ENCODE measurements around the gene BTNL3.
"Not testable (repeated sequence)": the region's sequence is repeated elsewhere in the genome, so short reads cannot be mapped to it uniquely, and the experiment has no call there.

BTNL3 gene

DNA sequence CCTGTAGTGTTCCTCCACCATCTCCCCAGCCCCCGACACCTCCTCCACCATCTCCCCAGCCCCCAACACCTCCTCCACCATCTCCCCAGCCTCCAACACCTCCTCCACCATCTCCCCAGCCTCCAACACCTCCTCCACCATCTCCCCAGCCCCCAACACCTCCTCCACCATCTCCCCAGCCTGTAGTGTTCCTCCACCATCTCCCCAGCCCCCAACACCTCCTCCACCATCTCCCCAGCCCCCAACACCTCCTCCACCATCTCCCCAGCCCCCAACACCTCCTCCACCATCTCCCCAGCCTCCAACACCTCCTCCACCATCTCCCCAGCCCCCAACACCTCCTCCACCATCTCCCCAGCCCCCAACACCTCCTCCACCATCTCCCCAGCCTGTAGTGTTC lies 57.2 kb downstream of the BTNL3 start:
- not testable (repeated sequence) for DNase-seq (ENCODE audit: extremely low read depth in 1 of 2, low read depth in 1 of 2)

DNA sequence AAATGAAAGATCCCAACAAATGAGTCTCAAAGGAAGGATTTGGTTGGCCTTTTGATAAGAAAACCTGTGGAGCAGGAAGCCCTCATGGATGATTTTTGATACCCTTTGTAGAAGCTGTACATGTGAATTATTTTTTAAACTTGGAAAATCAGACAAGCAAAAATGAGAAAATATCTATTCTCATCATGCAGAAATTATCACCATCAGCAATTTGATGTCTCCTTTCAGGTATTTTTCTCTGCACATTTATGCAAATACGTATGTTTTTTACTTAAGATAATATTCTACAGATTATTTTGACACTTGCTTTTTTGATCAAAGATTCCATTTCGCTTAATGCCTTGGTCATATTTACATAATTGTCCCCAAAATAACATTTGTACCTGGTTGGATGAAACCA lies 58.6 kb downstream of the BTNL3 start:
- DNase-seq (ENCODE audit: extremely low read depth in 1 of 2, low read depth in 1 of 2): no peak

DNA sequence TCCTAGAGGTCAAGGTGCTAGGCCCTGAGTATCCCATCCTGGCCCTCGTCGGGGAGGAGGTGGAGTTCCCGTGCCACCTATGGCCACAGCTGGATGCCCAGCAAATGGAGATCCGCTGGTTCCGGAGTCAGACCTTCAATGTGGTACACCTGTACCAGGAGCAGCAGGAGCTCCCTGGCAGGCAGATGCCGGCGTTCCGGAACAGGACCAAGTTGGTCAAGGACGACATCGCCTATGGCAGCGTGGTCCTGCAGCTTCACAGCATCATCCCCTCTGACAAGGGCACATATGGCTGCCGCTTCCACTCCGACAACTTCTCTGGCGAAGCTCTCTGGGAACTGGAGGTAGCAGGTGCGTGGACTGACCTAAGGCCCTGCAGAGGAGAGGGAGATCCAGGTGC lies 59.3 kb downstream of the BTNL3 start:
- DNase-seq (ENCODE audit: extremely low read depth in 1 of 2, low read depth in 1 of 2): no peak

DNA sequence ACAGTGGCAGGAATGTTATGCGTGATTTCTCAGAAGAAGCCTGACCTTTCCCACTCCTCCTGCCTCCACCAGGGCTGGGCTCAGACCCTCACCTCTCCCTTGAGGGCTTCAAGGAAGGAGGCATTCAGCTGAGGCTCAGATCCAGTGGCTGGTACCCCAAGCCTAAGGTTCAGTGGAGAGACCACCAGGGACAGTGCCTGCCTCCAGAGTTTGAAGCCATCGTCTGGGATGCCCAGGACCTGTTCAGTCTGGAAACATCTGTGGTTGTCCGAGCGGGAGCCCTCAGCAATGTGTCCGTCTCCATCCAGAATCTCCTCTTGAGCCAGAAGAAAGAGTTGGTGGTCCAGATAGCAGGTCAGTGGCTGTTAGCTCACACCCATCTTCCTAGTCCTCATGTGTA lies 61.4 kb downstream of the BTNL3 start:
- DNase-seq (ENCODE audit: extremely low read depth in 1 of 2, low read depth in 1 of 2): no peak

DNA sequence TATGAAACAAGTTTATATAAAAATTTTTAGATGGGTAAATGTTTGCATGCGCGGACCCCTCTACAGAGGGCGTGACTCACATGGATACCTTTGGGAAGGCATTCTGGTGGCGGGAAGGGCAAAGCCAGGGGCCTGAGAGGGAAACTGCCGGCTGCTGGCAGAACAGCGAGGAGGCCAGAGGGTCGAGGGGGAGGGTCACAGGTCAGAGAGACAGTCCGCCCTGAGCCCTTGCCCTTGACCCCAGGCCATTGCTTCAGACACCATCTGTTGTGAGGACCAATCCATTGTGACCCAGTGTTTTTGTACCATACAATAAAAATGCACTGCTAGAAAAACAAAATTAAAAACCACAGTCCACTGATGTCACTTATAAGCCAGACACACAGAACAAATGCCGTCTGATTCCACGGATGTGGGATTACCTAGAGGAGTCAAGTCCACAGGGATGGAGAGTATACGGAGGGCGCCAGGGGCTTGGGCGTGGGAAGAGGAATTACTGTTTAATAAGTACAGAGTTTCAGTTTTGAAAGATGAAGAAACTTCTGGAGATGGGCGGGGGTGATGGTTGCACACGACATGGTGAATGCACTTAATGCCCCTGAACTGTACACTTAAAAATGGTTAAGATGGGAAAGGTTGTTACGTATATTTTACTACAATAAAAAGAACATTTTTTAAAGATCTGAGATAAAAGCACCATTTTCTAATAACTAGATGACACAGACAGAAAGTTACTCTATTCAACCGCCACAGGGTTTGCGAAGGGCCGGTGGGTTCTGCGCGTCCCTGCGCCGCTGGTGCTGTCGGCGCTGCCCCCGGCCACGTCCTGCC lies 63.4 kb downstream of the BTNL3 start:
- no peak for DNase-seq (ENCODE audit: extremely low read depth in 1 of 2, low read depth in 1 of 2)

DNA sequence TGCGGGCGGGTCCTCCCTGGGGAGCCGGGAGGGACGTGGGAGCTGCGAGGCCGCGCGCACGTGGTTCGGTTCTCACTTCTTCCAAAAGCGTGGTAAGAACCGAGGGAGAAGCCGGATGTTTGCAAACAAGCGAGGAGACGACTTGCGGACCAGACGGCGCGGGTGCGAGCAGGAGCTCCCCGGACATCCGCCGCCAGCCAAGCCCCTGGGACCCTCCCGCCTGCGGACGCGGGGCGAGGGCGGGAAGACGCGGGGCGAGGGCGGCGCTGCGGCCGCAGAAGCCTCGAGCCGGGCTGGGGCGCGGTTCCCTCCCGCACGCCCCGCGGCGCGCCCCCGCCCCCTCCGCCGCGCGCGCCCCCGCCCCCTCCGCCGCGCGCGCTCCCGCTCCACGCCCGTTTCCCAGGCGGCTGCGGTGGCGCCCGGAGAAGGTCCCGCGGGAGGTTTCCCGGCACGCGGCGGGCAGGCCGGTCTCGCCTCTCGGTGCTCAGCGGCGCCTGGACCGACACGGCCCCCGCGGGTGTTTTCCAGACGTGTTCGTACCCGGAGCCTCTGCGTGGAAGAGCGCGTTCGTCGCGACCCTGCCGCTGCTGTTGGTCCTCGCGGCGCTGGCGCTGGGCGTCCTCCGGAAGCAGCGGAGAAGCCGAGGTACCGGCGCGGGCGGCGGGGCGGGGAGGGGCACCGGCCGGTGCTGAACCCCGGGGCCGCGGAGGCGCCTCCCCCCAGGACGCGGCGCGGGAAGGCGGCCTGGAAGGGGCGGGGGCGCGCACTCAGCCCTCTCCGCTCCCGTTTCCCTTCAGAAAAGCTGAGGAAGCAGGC lies 64.2 kb downstream of the BTNL3 start:
- DNase-seq (ENCODE audit: extremely low read depth in 1 of 2, low read depth in 1 of 2): no peak

DNA sequence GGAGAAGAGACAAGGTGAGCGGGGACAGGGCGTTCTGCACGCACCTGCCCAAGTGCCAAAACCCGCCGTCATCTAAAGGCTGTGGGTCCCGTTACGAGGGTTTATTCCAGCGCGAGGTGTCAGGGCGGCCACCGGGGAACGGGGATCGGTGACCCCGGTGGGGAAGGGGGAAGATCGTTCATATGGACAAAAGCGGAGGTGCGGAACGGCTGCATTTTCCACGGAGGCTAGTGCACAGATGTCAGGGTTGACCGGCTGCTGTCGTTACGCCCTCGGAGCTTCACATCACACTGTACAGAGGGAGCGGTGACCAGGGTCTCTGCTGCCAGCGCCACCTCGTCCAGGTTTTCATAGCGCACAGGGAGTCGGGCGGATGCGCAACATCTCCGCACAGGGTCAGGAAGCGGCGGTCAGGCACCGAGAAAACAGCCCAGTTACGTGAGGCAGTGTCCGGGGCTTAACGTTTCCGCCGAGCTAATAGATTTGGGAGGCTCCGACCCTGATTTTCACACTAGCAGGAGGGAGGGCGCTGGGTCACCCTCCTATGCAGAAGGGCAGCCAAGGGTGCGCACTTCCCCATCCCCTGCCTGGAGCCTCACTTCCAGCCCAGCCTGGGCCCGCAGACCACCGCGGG lies 65.0 kb downstream of the BTNL3 start:
- no peak for DNase-seq (ENCODE audit: extremely low read depth in 1 of 2, low read depth in 1 of 2)

DNA sequence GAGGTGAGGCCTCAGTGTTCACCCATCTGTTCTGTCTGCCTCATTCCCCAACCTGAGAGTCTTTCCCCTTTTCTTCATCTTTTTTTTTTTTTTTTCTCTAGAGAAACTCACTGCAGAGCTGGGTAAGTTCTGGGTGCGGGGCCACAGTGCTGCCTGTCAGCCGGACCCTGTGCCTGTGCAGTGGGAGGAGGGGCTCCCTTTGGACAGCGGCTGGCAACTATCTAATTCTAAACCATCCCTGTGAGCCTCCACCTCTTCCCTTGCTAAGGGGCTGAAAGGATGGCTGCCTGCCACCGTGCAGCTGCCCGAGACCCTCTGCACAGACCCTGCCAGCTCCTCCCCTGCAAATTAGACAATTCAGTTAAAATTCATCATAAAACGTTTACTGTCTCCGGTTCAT lies 65.5 kb downstream of the BTNL3 start:
- no peak for DNase-seq (ENCODE audit: extremely low read depth in 1 of 2, low read depth in 1 of 2)

DNA sequence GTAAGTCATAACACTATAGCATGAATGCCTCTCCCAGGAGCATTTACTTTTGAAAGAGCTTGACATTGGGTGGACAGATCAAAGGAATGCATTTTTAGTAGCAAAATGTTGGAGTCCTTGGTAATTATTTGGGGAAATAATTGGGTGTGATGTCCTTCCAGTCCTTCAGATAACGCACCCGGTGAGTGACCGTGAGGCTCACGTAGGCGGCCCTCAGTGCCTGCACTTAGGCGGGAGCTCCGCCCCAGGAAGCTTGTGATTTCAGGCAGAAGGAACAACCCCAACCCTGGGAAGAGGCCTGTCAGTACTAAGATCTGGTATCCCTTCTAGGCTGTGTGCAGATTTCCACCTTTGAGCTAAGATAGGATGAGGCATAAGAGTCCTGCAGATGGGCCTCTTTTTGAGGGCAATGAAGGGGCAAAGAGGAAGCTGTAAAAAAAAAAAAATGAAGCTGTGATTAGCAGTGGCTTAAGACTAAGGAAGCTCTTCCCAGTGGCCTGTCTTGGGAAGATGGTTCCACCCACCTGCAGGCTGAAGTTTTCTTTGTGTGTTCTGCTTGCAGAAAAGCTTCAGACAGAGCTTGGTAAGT lies 66.3 kb downstream of the BTNL3 start:
- no peak for DNase-seq (ENCODE audit: extremely low read depth in 1 of 2, low read depth in 1 of 2)
